T-helper 17 cell (primary cell): Measurements from ENCODE around the gene KIRREL1. TPM values are rescaled to one million over a fixed set of nuclear protein-coding genes. Genes with fewer than 3 reads are reported as not detected.

Source experiments
- ATAC-seq: fragments of 150-1000 bp; cut with Tn5 transposase; 2 replicates; pipeline ENCODE4 v1.10.0; 2021; ENCODE audit warnings: mild to moderate bottlenecking, moderate library complexity
- DNase-seq, 3 donors: peaks; one replicate each; pipeline versions ENCODE4 v3.0.0 to v3.0.0-alpha.2; 2020 to 2021
- H3K9me3 ChIP-seq: one replicate; pipeline ENCODE4 v1.7.0; 2013; ENCODE audit warnings: low read length, mild to moderate bottlenecking; ENCODE audit not compliant: control insufficient read depth, poor library complexity, severe bottlenecking
- H3K27ac Mint-ChIP-seq: one replicate; pipeline ENCODE4 v1.8.0; 2022; ENCODE audit warnings: mild to moderate bottlenecking, moderate library complexity, mixed read lengths
- H3K27me3 Mint-ChIP-seq: one replicate; pipeline ENCODE4 v1.8.0; 2022; ENCODE audit warnings: mixed read lengths
- H3K36me3 Mint-ChIP-seq: one replicate; pipeline ENCODE4 v1.8.0; 2022; ENCODE audit warnings: low read depth, mixed read lengths
- H3K4me1 Mint-ChIP-seq: one replicate; pipeline ENCODE4 v1.8.0; 2022; ENCODE audit warnings: mild to moderate bottlenecking, mixed read lengths
- H3K4me3 Mint-ChIP-seq: one replicate; pipeline ENCODE4 v1.8.0; 2022; ENCODE audit warnings: mild to moderate bottlenecking, moderate library complexity, mixed read lengths
- total RNA-seq, 4 donors: library from RNA in 2 of 4; stranded (reverse) in 2 of 4; gene quantifications; one replicate each; pipeline ENCODE4 v1.2.3 and lab custom pipeline; 2022 to 2026

The KIRREL1 gene
- total RNA-seq, 2 donors from 2014 or later = not detected

DNA sequence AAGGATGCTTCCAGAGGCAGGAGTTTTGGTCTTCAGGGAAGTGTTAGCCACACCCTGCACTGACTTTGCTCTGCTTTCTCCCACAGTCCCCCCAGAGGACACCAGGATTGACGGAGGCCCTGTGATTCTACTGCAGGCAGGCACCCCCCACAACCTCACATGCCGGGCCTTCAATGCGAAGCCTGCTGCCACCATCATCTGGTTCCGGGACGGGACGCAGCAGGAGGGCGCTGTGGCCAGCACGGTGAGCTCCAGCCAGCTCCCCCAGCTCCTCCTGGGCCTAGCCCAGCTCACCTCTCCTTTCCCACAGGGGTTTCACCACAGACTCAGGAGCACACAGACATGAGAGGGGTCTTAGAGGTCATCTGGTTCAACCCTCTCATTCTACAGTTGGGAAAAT lies 90.9 kb downstream of the KIRREL1 start:
- no peak overlapping the region for H3K4me3 Mint-ChIP-seq
- H3K36me3 Mint-ChIP-seq = no peaks in the 10 kb centered on the region
- no peaks in the 10 kb centered on the region for H3K4me1 Mint-ChIP-seq
- DNase-seq (no peak), ATAC-seq (no peak)
- H3K27ac Mint-ChIP-seq = no peak overlapping the region
- H3K9me3 ChIP-seq = no peaks in the 10 kb centered on the region
- peaks cover 24% of the 10 kb centered on the region for H3K27me3 Mint-ChIP-seq

DNA sequence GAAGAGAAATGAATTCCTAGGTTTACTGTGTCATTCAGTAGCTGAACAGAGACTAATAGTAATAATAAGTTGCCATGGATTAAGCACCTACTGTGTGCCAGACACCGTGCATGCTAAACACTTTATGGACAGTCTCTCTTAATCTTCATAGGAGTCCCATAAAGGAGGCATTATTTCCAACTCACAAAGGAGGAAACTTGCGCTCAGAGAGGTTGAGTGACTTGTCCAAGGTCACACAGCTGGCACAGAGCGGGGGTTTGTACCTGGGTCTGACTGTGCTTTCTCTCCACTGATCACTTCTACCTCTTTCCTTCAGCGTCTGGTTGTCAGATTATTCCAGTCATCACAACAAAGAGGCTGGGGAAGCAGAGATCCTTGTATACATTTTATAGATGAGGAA lies 91.3 kb downstream of the KIRREL1 start:
- no peak for ATAC-seq
- H3K9me3 ChIP-seq = no peaks in the 10 kb centered on the region
- no peak overlapping the region for H3K4me3 Mint-ChIP-seq
- DNase-seq = no peak
- H3K27ac Mint-ChIP-seq = no peak overlapping the region
- peaks cover 29% of the 10 kb centered on the region for H3K27me3 Mint-ChIP-seq
- H3K36me3 Mint-ChIP-seq = no peaks in the 10 kb centered on the region
- peaks cover under 1% of the 10 kb centered on the region for H3K4me1 Mint-ChIP-seq

DNA sequence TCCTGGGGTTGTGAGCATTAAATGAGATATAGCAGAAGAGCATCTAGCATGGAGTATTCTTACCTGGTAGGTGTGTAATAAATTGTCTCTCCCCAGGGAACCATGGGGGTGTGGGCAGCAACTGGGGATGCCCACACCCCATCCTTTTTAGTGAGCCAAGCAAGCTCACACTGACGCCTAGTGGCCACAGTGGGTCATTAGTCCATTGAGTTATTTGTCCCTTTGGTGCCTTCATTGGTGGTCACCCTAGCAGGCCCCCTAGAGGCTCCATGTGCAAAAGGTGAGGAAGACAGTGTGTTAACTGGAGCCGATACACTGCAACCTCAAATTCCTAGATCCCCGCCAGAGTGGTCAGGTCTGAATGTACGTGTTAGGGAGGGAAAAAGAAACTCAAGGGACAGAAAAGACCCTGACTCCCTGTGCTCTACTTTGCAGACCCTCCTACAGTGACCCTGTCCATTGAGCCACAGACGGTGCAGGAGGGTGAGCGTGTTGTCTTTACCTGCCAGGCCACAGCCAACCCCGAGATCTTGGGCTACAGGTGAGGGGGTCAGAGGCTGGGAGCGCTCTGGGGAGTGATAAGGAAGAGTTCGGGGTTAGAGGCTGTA lies 94.0 kb downstream of the KIRREL1 start:
- peaks cover 44% of the 10 kb centered on the region for H3K27me3 Mint-ChIP-seq
- DNase-seq = no peak
- no peaks in the 10 kb centered on the region for H3K9me3 ChIP-seq
- no peak overlapping the region for H3K27ac Mint-ChIP-seq
- H3K4me3 Mint-ChIP-seq = no peak overlapping the region
- peak; percentile 35 for ATAC-seq
- no peaks in the 10 kb centered on the region for H3K36me3 Mint-ChIP-seq
- H3K4me1 Mint-ChIP-seq = peaks cover 5% of the 10 kb centered on the region

DNA sequence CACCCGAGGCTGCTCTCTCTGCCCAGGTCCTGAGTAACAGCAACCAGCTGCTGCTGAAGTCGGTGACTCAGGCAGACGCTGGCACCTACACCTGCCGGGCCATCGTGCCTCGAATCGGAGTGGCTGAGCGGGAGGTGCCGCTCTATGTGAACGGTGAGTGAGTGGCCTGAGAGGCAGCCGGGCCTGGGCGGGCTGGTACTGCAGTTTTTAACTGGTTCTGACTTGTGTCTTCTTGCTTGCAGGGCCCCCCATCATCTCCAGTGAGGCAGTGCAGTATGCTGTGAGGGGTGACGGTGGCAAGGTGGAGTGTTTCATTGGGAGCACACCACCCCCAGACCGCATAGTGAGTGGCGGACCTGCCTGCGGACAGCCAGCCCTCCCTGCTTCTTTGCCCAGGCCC lies 96.0 kb downstream of the KIRREL1 start:
- Mint-ChIP-seq H3K27me3 (peaks cover 58% of the 10 kb centered on the region), H3K36me3 (no peaks in the 10 kb centered on the region), H3K27ac (no peak overlapping the region), H3K4me3 (no peak overlapping the region), H3K4me1 (peaks cover 5% of the 10 kb centered on the region)
- H3K9me3 ChIP-seq = no peaks in the 10 kb centered on the region
- DNase-seq = no peak
- ATAC-seq = no peak

DNA sequence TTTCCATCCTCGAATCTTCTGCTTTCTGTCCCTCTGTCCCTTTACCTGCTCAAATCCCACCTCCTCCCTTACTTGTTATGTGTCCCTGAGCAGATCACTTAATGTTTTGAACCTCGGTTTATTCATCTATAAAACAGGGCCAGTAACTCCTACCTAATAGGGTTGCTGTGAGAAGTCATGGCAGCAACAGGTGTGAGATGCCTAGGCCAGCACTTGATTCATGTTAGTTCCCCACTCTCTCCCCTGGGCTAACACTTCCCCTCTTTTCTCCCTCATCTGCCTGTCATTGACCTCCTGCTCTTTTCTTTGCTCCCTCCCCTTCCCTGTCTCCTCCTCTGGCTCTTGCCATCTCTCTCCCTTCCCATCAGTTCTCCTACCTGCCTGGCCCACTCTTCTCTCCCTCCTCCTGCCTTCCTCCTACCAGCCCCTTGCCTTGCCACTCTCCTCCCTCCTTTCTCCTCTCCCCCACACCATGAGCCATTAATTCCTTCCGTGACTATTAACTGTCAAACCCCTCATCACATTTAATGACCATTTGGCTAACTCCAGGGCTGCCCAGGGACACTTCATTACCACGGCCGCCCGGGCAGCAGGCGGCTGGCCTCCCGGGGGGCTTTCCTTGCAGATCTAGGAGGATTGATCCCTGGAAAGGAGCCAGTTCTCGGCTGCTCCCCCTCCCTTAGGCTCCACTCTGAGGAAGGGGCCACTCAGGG lies 96.6 kb downstream of the KIRREL1 start:
- ATAC-seq = no peak
- peaks cover 5% of the 10 kb centered on the region for H3K4me1 Mint-ChIP-seq
- no peaks in the 10 kb centered on the region for H3K36me3 Mint-ChIP-seq
- no peak overlapping the region for H3K27ac Mint-ChIP-seq
- no peaks in the 10 kb centered on the region for H3K9me3 ChIP-seq
- no peak overlapping the region for H3K4me3 Mint-ChIP-seq
- H3K27me3 Mint-ChIP-seq = peaks cover 58% of the 10 kb centered on the region
- DNase-seq = no peak

DNA sequence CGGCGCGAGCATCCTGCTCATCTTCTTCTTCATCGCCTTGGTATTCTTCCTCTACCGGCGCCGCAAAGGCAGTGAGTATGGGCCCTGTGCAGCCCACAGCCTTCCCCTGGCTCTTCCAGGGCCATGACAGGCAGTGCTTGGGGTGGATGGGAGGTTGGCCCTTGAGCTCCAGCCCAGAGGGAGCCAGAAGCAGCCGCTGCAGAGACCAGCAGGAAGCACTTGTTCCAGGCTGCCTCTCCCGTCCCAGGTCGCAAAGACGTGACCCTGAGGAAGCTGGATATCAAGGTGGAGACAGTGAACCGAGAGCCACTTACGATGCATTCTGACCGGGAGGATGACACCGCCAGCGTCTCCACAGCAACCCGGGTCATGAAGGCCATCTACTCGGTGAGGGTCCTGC lies 99.9 kb downstream of the KIRREL1 start:
- no peaks in the 10 kb centered on the region for H3K36me3 Mint-ChIP-seq
- DNase-seq = no peak
- no peak overlapping the region for H3K27ac Mint-ChIP-seq
- H3K4me3 Mint-ChIP-seq = no peak overlapping the region
- ATAC-seq = no peak
- H3K9me3 ChIP-seq = no peaks in the 10 kb centered on the region
- H3K4me1 Mint-ChIP-seq = peaks cover 5% of the 10 kb centered on the region
- peaks cover 43% of the 10 kb centered on the region for H3K27me3 Mint-ChIP-seq

DNA sequence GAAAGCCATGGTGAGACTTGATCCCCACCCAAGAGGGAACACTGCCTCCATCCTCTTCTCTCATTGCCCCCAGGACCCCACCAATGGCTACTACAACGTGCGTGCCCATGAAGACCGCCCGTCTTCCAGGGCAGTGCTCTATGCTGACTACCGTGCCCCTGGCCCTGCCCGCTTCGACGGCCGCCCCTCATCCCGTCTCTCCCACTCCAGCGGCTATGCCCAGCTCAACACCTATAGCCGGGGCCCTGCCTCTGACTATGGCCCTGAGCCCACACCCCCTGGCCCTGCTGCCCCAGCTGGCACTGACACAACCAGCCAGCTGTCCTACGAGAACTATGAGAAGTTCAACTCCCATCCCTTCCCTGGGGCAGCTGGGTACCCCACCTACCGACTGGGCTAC lies 101.1 kb downstream of the KIRREL1 start:
- ATAC-seq (no peak), DNase-seq (no peak)
- Mint-ChIP-seq H3K4me3 (no peak overlapping the region), H3K4me1 (peaks cover 5% of the 10 kb centered on the region), H3K27me3 (peaks cover 39% of the 10 kb centered on the region), H3K36me3 (no peaks in the 10 kb centered on the region), H3K27ac (no peak overlapping the region)
- no peaks in the 10 kb centered on the region for H3K9me3 ChIP-seq

DNA sequence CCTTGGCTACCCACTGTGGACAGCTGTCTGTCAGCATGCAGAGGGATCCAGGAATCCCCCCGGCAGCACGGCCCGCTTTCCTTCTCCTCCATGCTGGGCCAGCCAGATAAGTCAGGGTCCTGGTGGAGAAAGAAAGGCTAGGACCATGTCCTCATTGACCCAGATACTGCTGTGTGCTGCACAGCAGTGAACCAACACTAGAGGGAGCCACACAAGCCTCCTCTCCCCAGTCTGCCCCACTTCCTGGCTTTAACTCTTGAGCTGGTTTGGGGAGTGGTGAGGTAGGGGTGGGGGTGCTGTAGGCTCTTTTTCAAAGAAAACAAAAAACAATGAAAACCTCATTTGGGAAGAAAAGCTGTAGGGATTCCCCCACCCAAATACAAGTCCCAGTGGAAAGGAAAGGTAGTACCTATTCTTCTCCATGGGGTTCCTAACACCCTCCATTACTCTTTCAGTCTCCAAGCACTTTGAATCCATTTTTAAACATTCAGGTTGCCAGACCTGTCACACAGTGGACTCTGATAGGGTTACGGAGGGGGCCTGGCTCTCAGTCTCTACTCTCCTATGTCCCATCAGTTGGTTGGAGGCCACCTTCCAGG lies 102.4 kb downstream of the KIRREL1 start:
- ATAC-seq = peak; percentile 60
- no peaks in the 10 kb centered on the region for H3K9me3 ChIP-seq
- no peak overlapping the region for H3K4me3 Mint-ChIP-seq
- peaks cover 26% of the 10 kb centered on the region for H3K27me3 Mint-ChIP-seq
- DNase-seq = no peak
- no peaks in the 10 kb centered on the region for H3K36me3 Mint-ChIP-seq
- no peak overlapping the region for H3K27ac Mint-ChIP-seq
- peaks cover 2% of the 10 kb centered on the region for H3K4me1 Mint-ChIP-seq

DNA sequence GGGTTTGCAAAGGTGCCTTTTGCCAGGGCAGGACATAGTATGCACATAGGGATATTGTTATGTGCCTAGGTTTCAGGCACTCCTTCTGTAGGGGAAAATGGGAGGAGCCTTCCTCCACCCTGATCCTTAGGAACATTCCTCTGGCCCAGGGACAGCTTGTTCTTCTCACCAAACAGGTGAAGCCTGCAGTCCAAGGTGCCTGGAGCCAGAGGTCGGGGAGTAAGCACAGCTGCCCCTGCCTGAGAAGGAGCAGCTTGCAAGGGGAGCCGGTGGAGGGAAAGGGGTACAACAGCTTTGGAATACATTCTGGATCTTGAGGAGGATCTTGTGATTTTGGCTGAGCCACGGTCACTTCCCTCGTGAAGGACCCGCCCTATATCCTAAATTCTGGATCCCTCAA lies 104.8 kb downstream of the KIRREL1 start:
- Mint-ChIP-seq H3K4me1 (peaks cover 5% of the 10 kb centered on the region), H3K4me3 (no peak overlapping the region), H3K27me3 (peaks cover 23% of the 10 kb centered on the region)

DNA sequence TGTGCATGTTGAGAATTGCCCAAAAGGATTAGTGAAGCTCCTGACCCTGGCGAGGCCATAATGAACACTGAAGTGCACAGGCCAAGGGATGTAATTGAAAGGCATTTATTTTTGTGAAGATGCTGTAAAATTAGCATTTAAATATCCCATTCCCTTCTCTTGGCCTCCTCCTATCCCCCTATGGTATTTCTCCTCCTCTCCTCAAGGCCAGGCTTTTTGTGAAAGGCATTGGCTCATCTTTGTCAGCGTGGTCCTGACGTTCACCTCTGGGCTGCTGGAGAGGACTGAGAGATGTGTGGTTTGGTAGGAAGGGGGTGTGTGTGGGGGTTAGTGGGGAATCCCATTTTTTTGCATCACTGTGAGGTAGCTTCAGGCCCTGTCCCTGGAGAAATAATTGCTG lies 105.7 kb downstream of the KIRREL1 start:
- H3K4me3 Mint-ChIP-seq = no peak overlapping the region
- peaks cover 5% of the 10 kb centered on the region for H3K36me3 Mint-ChIP-seq
- no peak overlapping the region for H3K27ac Mint-ChIP-seq
- H3K4me1 Mint-ChIP-seq = peaks cover 5% of the 10 kb centered on the region
- ATAC-seq (no peak), DNase-seq (no peak)
- no peaks in the 10 kb centered on the region for H3K9me3 ChIP-seq
- peaks cover 16% of the 10 kb centered on the region for H3K27me3 Mint-ChIP-seq

More for the DNA sequence above, 104.8 kb downstream of the KIRREL1 start:
- Mint-ChIP-seq H3K27ac (no peak overlapping the region), H3K36me3 (peaks cover 5% of the 10 kb centered on the region)
- no peaks in the 10 kb centered on the region for H3K9me3 ChIP-seq
- DNase-seq (no peak), ATAC-seq (no peak)

DNA sequence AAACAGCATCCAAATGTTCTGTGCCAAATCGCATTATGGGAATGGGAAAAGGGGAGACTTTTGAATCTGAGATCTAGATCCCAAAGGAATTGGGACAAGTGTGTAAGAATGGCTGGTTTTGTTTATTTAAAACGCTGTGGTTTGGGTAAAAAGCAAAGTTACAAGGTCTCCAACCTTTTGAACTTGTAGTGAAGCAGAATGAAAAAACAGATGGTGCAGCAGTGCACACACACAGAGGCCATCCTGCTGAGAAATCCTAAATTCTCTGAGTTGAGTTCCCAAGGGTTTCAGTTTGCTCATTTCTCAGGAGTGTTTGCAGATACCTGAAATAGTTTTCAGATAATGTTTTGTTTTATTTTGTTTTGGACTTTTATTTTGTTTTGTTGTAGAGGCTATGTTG lies 107.1 kb downstream of the KIRREL1 start:
- no peaks in the 10 kb centered on the region for H3K9me3 ChIP-seq
- Mint-ChIP-seq H3K36me3 (peaks cover 9% of the 10 kb centered on the region), H3K27me3 (peaks cover 29% of the 10 kb centered on the region), H3K27ac (no peak overlapping the region), H3K4me1 (peaks cover 5% of the 10 kb centered on the region), H3K4me3 (no peak overlapping the region)
- no peak for DNase-seq
- no peak for ATAC-seq

DNA sequence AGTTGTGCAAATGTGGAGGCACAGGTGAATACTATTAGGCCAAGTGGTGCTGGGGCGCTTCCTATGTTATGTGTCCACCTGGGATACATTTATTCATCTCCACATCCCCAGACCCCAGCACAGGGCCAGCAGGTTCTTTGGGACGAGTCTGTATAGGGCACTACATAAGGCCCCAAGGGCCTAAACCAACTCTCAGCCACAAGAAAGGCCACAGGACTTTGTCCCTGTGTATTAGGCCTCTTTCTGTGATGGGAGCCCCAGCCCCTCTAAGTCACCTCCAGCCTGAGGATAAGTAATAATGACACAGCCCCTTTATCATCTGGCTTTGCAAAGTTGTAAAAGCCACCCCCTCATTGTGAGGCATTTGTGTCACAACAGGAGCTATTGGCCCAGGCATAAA lies 108.0 kb downstream of the KIRREL1 start:
- no peak for ATAC-seq
- Mint-ChIP-seq H3K36me3 (peaks cover 9% of the 10 kb centered on the region), H3K4me3 (no peak overlapping the region), H3K27ac (no peak overlapping the region), H3K4me1 (peaks cover 5% of the 10 kb centered on the region), H3K27me3 (peaks cover 39% of the 10 kb centered on the region)
- DNase-seq = no peak
- H3K9me3 ChIP-seq = no peaks in the 10 kb centered on the region

DNA sequence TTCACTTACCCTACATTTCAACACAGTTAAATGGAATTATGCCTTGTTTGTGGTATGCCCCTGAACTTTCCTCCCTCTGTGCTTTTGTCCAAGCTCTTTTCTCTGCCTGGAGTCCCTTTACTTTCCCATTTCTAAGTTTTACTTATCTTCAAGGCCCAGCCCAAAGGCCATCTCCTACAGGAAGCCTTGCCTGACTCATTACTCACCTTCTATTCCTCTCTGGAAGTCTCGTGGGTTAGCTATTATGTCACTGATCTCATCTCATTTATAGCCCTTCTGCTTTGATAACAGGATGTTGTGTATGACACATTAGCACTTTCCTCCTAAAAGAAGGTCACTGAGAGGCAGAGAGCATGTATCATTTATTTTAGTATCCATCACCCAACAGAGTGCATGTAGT lies 108.5 kb downstream of the KIRREL1 start:
- Mint-ChIP-seq H3K36me3 (peaks cover 9% of the 10 kb centered on the region), H3K4me3 (no peak overlapping the region), H3K4me1 (peaks cover 5% of the 10 kb centered on the region), H3K27ac (no peak overlapping the region), H3K27me3 (peaks cover 43% of the 10 kb centered on the region)
- ATAC-seq (no peak), DNase-seq (no peak)
- no peaks in the 10 kb centered on the region for H3K9me3 ChIP-seq
